Measurements from ENCODE around the gene RASSF6. TPM values are rescaled to one million over a fixed set of nuclear protein-coding genes. Genes with fewer than 3 reads are reported as not detected.
"Not testable (repeated sequence)": the region's sequence is repeated elsewhere in the genome, so short reads cannot be mapped to it uniquely, and the experiment has no call there.

The RASSF6 gene
- total and polyA plus RNA-seq, 2 donors from 2014 or later = 4.7 to 8.8 TPM

- FAIRE-seq (no peak), DNase-seq (no peak)
- Histone ChIP-seq H3K9me3 (ENCODE audit: control insufficient read depth in 2 of 3, insufficient read depth in 1 of 3, low read length in 3 of 3) (no peaks in the 10 kb centered on the region), H3K36me3 (ENCODE audit: control insufficient read depth in 2 of 3, insufficient read depth in 3 of 3, low read length in 3 of 3) (no peaks in the 10 kb centered on the region), H3K4me1 (ENCODE audit: control insufficient read depth in 2 of 3, insufficient read depth in 2 of 3, low read depth in 1 of 3, low read length in 3 of 3) (no peaks in the 10 kb centered on the region), H3K4me3 (ENCODE audit: low read length in 3 of 3) (no peak overlapping the region), H3K9ac (ENCODE audit: low read length in 3 of 3) (no peak overlapping the region), H3K27ac (ENCODE audit: low read depth in 2 of 2, low read length in 2 of 2) (no peak overlapping the region), H3K27me3 (ENCODE audit: control insufficient read depth, insufficient read depth, low read length) (no peaks in the 10 kb centered on the region)
- intact Hi-C loops (cut with DNase I) = no loop called here
- TF ChIP-seq, protein P1, sequence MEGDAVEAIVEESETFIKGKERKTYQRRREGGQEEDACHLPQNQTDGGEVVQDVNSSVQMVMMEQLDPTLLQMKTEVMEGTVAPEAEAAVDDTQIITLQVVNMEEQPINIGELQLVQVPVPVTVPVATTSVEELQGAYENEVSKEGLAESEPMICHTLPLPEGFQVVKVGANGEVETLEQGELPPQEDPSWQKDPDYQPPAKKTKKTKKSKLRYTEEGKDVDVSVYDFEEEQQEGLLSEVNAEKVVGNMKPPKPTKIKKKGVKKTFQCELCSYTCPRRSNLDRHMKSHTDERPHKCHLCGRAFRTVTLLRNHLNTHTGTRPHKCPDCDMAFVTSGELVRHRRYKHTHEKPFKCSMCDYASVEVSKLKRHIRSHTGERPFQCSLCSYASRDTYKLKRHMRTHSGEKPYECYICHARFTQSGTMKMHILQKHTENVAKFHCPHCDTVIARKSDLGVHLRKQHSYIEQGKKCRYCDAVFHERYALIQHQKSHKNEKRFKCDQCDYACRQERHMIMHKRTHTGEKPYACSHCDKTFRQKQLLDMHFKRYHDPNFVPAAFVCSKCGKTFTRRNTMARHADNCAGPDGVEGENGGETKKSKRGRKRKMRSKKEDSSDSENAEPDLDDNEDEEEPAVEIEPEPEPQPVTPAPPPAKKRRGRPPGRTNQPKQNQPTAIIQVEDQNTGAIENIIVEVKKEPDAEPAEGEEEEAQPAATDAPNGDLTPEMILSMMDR (IDR thresholded peaks at IDR 0.05; ENCODE audit: borderline replicate concordance, extremely low read depth, insufficient read depth) = no peak
These were observed 44.6 kb downstream of the RASSF6 start for GRCh38 chr4:73575660-73576059.

DNA sequence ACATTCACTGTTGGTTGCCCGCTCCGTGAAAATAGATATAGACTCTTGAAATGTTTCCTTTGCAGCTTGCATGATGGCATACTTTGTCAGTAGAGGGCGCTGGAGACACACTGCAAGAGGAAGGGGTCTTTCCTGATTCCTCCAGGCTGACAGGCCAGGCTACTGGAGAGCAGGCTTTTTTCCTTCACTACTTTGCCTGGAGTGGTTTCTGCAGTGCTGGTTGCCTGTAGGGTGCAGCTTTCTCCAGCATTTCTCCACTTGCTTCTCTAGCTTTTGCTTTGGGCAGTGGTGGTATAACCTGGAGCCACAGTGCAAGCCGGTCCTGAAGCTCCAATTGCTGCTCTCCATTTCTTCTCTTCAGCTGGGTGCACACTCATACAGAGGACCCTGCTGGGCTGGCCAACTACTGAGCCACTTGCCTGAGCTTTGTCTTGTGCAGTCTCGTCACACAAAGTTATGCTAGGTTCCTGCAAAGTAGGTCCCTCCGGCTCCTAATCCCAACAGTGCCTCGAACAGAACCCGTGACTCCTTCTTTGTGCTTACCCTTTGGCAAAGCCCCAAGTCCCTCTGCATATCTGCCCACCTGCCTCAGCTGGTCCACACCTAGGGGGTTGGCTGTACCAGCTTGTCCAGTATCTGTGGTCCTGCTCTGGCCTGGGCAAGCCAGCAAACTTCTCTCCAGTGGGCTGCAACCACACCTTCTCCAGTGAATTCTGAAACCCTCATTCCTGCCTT lies 46.3 kb downstream of the RASSF6 start:
- H3K27ac ChIP-seq (ENCODE audit: low read depth in 2 of 2, low read length in 2 of 2) = no peak overlapping the region
- DNase-seq = peak; percentile 53 to 93 (median 85)
- intact Hi-C loops (cut with DNase I) = no loop called here

GRCh38 chr4:73550865-73551264 lies 69.4 kb downstream of the RASSF6 start:
- H3K27me3 ChIP-seq (ENCODE audit: control insufficient read depth, insufficient read depth, low read length); H3K9me3 ChIP-seq (ENCODE audit: control insufficient read depth in 2 of 3, insufficient read depth in 1 of 3, low read length in 3 of 3); DNase-seq; H3K4me1 ChIP-seq (ENCODE audit: control insufficient read depth in 2 of 3, insufficient read depth in 2 of 3, low read depth in 1 of 3, low read length in 3 of 3); H3K4me3 ChIP-seq (ENCODE audit: low read length in 3 of 3); H3K9ac ChIP-seq (ENCODE audit: low read length in 3 of 3); intact Hi-C loops (cut with DNase I); H3K27ac ChIP-seq (ENCODE audit: low read depth in 2 of 2, low read length in 2 of 2); H3K36me3 ChIP-seq (ENCODE audit: control insufficient read depth in 2 of 3, insufficient read depth in 3 of 3, low read length in 3 of 3); FAIRE-seq: not testable (repeated sequence)

More for the DNA sequence above, 46.3 kb downstream of the RASSF6 start:
- no peak overlapping the region for H3K4me3 ChIP-seq (ENCODE audit: low read length in 3 of 3)
- FAIRE-seq = no peak
- no peaks in the 10 kb centered on the region for H3K36me3 ChIP-seq (ENCODE audit: control insufficient read depth in 2 of 3, insufficient read depth in 3 of 3, low read length in 3 of 3)
- H3K4me1 ChIP-seq (ENCODE audit: control insufficient read depth in 2 of 3, insufficient read depth in 2 of 3, low read depth in 1 of 3, low read length in 3 of 3) = no peaks in the 10 kb centered on the region
- no peaks in the 10 kb centered on the region for H3K9me3 ChIP-seq (ENCODE audit: control insufficient read depth in 2 of 3, insufficient read depth in 1 of 3, low read length in 3 of 3)
- TF ChIP-seq, protein P1 (IDR thresholded peaks at IDR 0.05; ENCODE audit: borderline replicate concordance, extremely low read depth, insufficient read depth) = peak; percentile 82
- H3K9ac ChIP-seq (ENCODE audit: low read length in 3 of 3) = no peak overlapping the region
- H3K27me3 ChIP-seq (ENCODE audit: control insufficient read depth, insufficient read depth, low read length) = no peaks in the 10 kb centered on the region

DNA sequence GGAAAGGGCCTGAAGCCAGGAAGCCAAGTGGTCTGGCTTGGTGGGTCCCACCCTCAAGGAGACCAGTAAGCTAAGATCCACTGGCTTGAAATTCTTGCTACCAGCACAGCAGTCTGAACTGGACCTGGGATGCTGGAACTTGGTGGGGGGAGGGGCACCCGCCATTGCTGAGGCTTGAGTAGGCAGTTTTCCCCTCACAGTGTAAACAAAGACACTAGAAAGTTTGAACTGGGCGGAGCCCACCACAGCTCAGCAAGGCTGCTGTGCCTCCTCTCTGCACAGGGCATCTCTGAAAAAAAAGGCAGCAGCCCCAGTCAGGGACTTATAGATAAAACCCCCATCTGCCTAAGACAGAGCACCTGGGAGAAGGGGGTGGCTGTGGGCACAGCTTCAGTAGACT lies 75.6 kb downstream of the RASSF6 start:
- Histone ChIP-seq H3K4me1 (ENCODE audit: control insufficient read depth in 2 of 3, insufficient read depth in 2 of 3, low read depth in 1 of 3, low read length in 3 of 3) (no peaks in the 10 kb centered on the region), H3K9me3 (ENCODE audit: control insufficient read depth in 2 of 3, insufficient read depth in 1 of 3, low read length in 3 of 3) (no peaks in the 10 kb centered on the region), H3K36me3 (ENCODE audit: control insufficient read depth in 2 of 3, insufficient read depth in 3 of 3, low read length in 3 of 3) (no peaks in the 10 kb centered on the region), H3K4me3 (ENCODE audit: low read length in 3 of 3) (no peak overlapping the region), H3K27me3 (ENCODE audit: control insufficient read depth, insufficient read depth, low read length) (no peaks in the 10 kb centered on the region), H3K27ac (ENCODE audit: low read depth in 2 of 2, low read length in 2 of 2) (no peak overlapping the region), H3K9ac (ENCODE audit: low read length in 3 of 3) (no peak overlapping the region)
- intact Hi-C loops (cut with DNase I) = no loop called here
- TF ChIP-seq, protein P1 (IDR thresholded peaks at IDR 0.05; ENCODE audit: borderline replicate concordance, extremely low read depth, insufficient read depth) = no peak
- DNase-seq (peak in 1 of 5 donors; percentile 32), FAIRE-seq (no peak)
